ENCODE measurements around the gene HSD11B1L.

HSD11B1L gene

GRCh38 chr19:5667751-5668271 lies 13.0 kb upstream of the HSD11B1L start:
- TF ChIP-seq CTCF (IDR thresholded peaks at IDR 0.05; ENCODE audit: insufficient read depth, low read length, poor library complexity, severe bottlenecking) (no peak), EZH2phosphoT487 (conservative IDR thresholded peaks at IDR 0.05; ENCODE audit: low read length) (no peak)

DNA sequence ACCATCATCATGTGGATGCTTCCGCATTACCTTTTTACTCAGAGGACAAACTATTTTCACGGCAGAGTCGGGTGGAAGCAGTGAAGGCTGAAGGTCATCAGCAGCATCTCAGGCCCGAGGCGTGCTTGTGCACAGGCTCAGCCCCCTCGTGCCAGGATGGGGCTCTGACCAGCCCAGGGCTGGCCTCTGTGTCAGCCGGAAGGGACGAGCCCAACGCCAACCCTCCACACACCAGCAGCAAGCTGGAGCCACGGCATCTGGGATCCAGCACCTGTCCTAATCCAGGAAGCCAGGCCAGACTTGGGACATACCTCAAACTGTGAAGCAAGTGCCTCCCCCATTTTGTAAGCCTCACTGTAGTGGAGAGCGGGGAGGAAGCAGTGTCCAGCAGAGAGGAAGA lies 11.6 kb upstream of the HSD11B1L start:
- no peak overlapping the region for H2AFZ ChIP-seq (ENCODE audit: low read depth, low read length, severe bottlenecking)
- no peak overlapping the region for H3K27ac ChIP-seq (ENCODE audit: low read depth, low read length)
- no peak overlapping the region for H3K9ac ChIP-seq (ENCODE audit: low read length)
- peaks cover 2% of the 10 kb centered on the region; the same call in 1 of the 2 replicates for H4K20me1 ChIP-seq (ENCODE audit: low read depth, low read length)
- H3F3A ChIP-seq (ENCODE audit: insufficient read depth), result no peaks in the 10 kb centered on the region
- no peaks in the 10 kb centered on the region for H3K79me2 ChIP-seq (ENCODE audit: insufficient read depth, low read length)
- H3K9me3 ChIP-seq (ENCODE audit: insufficient read depth, low read length), result no peaks in the 10 kb centered on the region
- TF ChIP-seq CTCF (IDR thresholded peaks at IDR 0.05; ENCODE audit: insufficient read depth, low read length, poor library complexity, severe bottlenecking) (no peak), EZH2phosphoT487 (conservative IDR thresholded peaks at IDR 0.05; ENCODE audit: low read length) (no peak)
- no peaks in the 10 kb centered on the region for H3K9me2 ChIP-seq (replicated peaks; ENCODE audit: insufficient read depth, low read length)
- H3K4me2 ChIP-seq (ENCODE audit: low read depth, low read length, poor library complexity, severe bottlenecking), result no peak overlapping the region
- H3K4me3 ChIP-seq (ENCODE audit: insufficient read depth, low read length, poor library complexity, severe bottlenecking), result no peak overlapping the region
- 0 out of 2 replicates have a peak, but pooled peaks cover 3% of the 10 kb centered on the region for H3K36me3 ChIP-seq (ENCODE audit: low read length)
- H3K27me3 ChIP-seq (ENCODE audit: low read length), result no peaks in the 10 kb centered on the region

More at GRCh38 chr19:5667751-5668271, 13.0 kb upstream of the HSD11B1L start:
- Histone ChIP-seq H3K27ac (ENCODE audit: low read depth, low read length) (no peak overlapping the region), H3K36me3 (ENCODE audit: low read length) (0 out of 2 replicates have a peak, but pooled peaks cover 3% of the 10 kb centered on the region), H3K27me3 (ENCODE audit: low read length) (no peaks in the 10 kb centered on the region), H4K20me1 (ENCODE audit: low read depth, low read length) (peaks cover 2% of the 10 kb centered on the region; the same call in 1 of the 2 replicates), H3K4me2 (ENCODE audit: low read depth, low read length, poor library complexity, severe bottlenecking) (no peak overlapping the region), H3K79me2 (ENCODE audit: insufficient read depth, low read length) (no peaks in the 10 kb centered on the region), H3K9me2 (replicated peaks; ENCODE audit: insufficient read depth, low read length) (no peaks in the 10 kb centered on the region), H3K9ac (ENCODE audit: low read length) (no peak overlapping the region), H3F3A (ENCODE audit: insufficient read depth) (no peaks in the 10 kb centered on the region), H3K4me3 (ENCODE audit: insufficient read depth, low read length, poor library complexity, severe bottlenecking) (no peak overlapping the region), H3K9me3 (ENCODE audit: insufficient read depth, low read length) (no peaks in the 10 kb centered on the region), H2AFZ (ENCODE audit: low read depth, low read length, severe bottlenecking) (no peak overlapping the region)

- no peaks in the 10 kb centered on the region for H3K36me3 ChIP-seq (ENCODE audit: low read length)
- H3K27me3 ChIP-seq (ENCODE audit: low read length), result no peaks in the 10 kb centered on the region
- no peak overlapping the region for H3K4me3 ChIP-seq (ENCODE audit: insufficient read depth, low read length, poor library complexity, severe bottlenecking)
- no peak overlapping the region for H3K9ac ChIP-seq (ENCODE audit: low read length)
- H3K4me2 ChIP-seq (ENCODE audit: low read depth, low read length, poor library complexity, severe bottlenecking), result no peak overlapping the region
- H4K20me1 ChIP-seq (ENCODE audit: low read depth, low read length), result no peaks in the 10 kb centered on the region
- no peak overlapping the region for H2AFZ ChIP-seq (ENCODE audit: low read depth, low read length, severe bottlenecking)
- TF ChIP-seq CTCF (IDR thresholded peaks at IDR 0.05; ENCODE audit: insufficient read depth, low read length, poor library complexity, severe bottlenecking), result no peak
- peaks cover 3% of the 10 kb centered on the region; the same call in 1 of the 2 replicates for H3F3A ChIP-seq (ENCODE audit: insufficient read depth)
- no peak overlapping the region for H3K27ac ChIP-seq (ENCODE audit: low read depth, low read length)
- no peaks in the 10 kb centered on the region for H3K79me2 ChIP-seq (ENCODE audit: insufficient read depth, low read length)
- H3K9me2 ChIP-seq (replicated peaks; ENCODE audit: insufficient read depth, low read length), result no peaks in the 10 kb centered on the region
- H3K9me3 ChIP-seq (ENCODE audit: insufficient read depth, low read length), result no peaks in the 10 kb centered on the region
These were observed 9.2 kb upstream of the HSD11B1L start for GRCh38 chr19:5671600-5671999.
